OCI-M2 (cell line): ENCODE measurements around the gene PHAF1.

Source experiments
- DNase-seq: peaks from one replicate; lab custom pipeline; 2025; ENCODE audit not compliant: unreplicated experiment; lab: John Stamatoyannopoulos, UW

Gene PHAF1

GRCh38 chr16:67146523-67147357, 37.0 kb downstream of the PHAF1 start:
- no peak for DNase-seq

GRCh38 chr16:67147437-67148140, 37.8 kb downstream of the PHAF1 start:
- DNase-seq = no peak

GRCh38 chr16:67148221-67148620, 38.5 kb downstream of the PHAF1 start:
- no peak for DNase-seq

- no peak for DNase-seq
Observed at GRCh38 chr16:67148656-67149275, 39.0 kb downstream of the PHAF1 start.

GRCh38 chr16:67149276-67150046, 39.7 kb downstream of the PHAF1 start:
- DNase-seq = no peak

GRCh38 chr16:67150047-67150832, 40.5 kb downstream of the PHAF1 start:
- no peak for DNase-seq

GRCh38 chr16:67150833-67151396, 41.2 kb downstream of the PHAF1 start, which contains the start of gene B3GNT9:
Gene B3GNT9, minus strand, starts transcription at chr16:67150998. Its CDS starts 513 bp downstream, at chr16:67150485.
- no peak for DNase-seq

GRCh38 chr16:67151431-67152097, 41.8 kb downstream of the PHAF1 start:
- no peak for DNase-seq

- no peak for DNase-seq
Observed at GRCh38 chr16:67154578-67155294, 45.0 kb downstream of the PHAF1 start.

- no peak for DNase-seq
Observed at GRCh38 chr16:67155295-67156142, 45.8 kb downstream of the PHAF1 start.

GRCh38 chr16:67156143-67156844, 46.6 kb downstream of the PHAF1 start:
- no peak for DNase-seq

- DNase-seq = no peak
Observed at GRCh38 chr16:67157106-67157748, 47.5 kb downstream of the PHAF1 start.

- no peak for DNase-seq
Observed at GRCh38 chr16:67157892-67158635, 48.3 kb downstream of the PHAF1 start.

GRCh38 chr16:67158637-67159600, 49.2 kb downstream of the PHAF1 start:
- DNase-seq = no peak

GRCh38 chr16:67161595-67162058, 51.9 kb downstream of the PHAF1 start:
- DNase-seq = no peak
